ENCODE measurements around the gene ZSWIM9.

DNA sequence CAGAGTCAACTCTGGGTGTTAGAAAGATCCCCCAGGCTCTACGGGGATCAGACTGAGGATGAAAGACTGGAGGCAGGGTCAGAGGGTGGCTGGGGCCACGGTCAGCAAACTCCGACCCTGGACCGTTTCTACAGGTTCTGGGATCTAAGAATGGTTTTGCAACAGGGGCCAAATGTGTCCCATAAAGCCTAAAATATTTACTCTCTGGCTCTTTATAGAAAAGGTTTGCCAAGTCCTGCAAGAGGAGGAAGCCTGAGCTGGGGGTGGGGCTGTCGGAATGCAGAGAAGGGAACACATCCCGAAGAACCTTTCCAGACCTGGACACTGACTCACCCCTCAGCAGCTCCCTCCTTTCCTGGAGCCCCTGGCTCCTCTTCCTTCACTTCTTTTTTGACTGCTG, 21.1 kb upstream of the ZSWIM9 start:
- TF ChIP-seq POLR2AphosphoS5 (IDR thresholded peaks at IDR 0.05; ENCODE audit: low read depth, low read length) (no peak), TAF1 (IDR thresholded peaks at IDR 0.05; ENCODE audit: borderline replicate concordance, insufficient read depth, low read length) (no peak), SIN3A (IDR thresholded peaks at IDR 0.05; ENCODE audit: borderline replicate concordance, insufficient read depth, low read length) (no peak)
- TF ChIP-seq, protein P1, sequence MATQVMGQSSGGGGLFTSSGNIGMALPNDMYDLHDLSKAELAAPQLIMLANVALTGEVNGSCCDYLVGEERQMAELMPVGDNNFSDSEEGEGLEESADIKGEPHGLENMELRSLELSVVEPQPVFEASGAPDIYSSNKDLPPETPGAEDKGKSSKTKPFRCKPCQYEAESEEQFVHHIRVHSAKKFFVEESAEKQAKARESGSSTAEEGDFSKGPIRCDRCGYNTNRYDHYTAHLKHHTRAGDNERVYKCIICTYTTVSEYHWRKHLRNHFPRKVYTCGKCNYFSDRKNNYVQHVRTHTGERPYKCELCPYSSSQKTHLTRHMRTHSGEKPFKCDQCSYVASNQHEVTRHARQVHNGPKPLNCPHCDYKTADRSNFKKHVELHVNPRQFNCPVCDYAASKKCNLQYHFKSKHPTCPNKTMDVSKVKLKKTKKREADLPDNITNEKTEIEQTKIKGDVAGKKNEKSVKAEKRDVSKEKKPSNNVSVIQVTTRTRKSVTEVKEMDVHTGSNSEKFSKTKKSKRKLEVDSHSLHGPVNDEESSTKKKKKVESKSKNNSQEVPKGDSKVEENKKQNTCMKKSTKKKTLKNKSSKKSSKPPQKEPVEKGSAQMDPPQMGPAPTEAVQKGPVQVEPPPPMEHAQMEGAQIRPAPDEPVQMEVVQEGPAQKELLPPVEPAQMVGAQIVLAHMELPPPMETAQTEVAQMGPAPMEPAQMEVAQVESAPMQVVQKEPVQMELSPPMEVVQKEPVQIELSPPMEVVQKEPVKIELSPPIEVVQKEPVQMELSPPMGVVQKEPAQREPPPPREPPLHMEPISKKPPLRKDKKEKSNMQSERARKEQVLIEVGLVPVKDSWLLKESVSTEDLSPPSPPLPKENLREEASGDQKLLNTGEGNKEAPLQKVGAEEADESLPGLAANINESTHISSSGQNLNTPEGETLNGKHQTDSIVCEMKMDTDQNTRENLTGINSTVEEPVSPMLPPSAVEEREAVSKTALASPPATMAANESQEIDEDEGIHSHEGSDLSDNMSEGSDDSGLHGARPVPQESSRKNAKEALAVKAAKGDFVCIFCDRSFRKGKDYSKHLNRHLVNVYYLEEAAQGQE (IDR thresholded peaks at IDR 0.05; ENCODE audit: insufficient read depth in 1 of 2, low read depth in 2 of 2, low read length in 2 of 2): no peak

Data from PFSK-1 (cell line).